ENCODE data around the gene DNAH14.

- TF ChIP-seq, protein P1, sequence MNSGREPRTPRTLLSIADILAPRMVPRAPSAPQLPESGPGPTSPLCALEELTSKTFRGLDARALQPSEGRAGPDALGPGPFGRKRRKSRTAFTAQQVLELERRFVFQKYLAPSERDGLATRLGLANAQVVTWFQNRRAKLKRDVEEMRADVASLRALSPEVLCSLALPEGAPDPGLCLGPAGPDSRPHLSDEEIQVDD (CRISPR knock-in tag; IDR thresholded peaks at IDR 0.05; ENCODE audit: borderline replicate concordance) = no peak
- TF ChIP-seq, protein P2, sequence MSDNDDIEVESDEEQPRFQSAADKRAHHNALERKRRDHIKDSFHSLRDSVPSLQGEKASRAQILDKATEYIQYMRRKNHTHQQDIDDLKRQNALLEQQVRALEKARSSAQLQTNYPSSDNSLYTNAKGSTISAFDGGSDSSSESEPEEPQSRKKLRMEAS (IDR thresholded peaks at IDR 0.05) = no peak
Measured at GRCh38 chr1:225424562-225425200, 495.2 kb downstream of the DNAH14 start.
